Middle frontal gyrus (tissue), 1 donor: ENCODE results near the gene RACGAP1.

Experiments
- DNase-seq: peaks from one replicate; pipeline ENCODE4 v3.0.0-alpha.2; 2015; ENCODE audit warnings: low spot score; ENCODE audit errors: extremely low spot score

RACGAP1 gene

DNA sequence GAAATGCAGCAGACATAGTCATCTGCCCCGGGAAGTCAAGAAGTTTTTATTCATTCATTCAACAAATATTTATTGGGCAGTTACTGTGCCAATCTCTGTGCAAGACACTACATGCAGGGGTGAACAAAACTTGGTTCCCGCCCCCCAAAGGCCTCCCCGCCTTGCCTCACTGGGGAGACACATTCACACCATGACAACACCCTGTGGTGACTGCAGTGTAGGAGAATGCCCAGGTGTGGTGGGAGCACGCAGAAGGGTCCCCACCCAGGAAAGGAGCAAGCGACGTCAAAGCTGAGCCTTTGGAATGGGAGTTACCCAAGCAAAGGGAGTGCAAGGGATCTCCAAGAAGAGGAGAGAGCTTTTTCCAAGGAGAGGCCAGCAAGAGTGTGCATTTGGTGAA is 54.2 kb downstream of the RACGAP1 start:
- no peak for DNase-seq

- no peak for DNase-seq
These were observed 54.6 kb downstream of the RACGAP1 start for GRCh38 chr12:49970658-49971057.

- DNase-seq, result no peak
These were observed 55.5 kb downstream of the RACGAP1 start for GRCh38 chr12:49969651-49970429.

DNA sequence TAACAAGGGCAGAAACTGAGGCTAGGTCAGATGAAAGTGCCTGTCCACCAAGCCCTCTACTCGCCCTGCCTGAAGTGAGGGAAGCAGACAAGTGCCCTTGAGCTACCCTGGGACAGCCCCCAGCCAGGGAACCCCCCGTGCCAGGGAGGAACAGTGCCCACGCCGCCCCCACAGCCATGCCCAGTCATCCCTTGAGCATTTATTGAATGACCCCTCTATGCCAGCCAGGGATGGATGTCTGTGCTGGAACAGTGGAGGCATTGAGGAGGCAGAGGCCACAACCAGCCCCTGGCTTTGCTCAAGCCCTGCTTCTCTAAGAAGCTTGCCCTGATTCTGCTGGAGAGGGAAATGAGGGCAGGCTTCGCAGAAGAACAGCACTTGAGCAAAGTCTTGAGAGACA is 56.3 kb downstream of the RACGAP1 start:
- DNase-seq, result no peak

DNA sequence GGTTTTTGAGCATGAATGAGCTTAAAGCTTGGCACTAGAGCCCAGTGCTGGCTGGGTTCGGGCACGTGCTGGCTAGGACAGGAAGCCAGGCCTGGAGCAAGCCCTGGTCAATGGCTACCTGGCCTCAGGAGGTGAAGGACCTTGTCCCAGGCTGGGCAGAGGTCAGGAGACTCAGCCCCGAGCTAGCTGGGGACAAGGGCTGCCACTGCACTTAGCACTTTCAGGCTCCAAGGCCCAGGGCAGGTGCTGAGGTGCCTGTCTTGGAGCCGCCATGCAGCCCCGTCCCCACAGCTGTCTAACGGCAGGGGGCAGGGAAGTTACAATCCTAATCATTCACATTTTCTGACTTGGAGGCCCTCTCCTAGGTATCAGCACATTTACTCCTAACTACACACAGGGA is 56.8 kb downstream of the RACGAP1 start:
- DNase-seq, result no peak

DNA sequence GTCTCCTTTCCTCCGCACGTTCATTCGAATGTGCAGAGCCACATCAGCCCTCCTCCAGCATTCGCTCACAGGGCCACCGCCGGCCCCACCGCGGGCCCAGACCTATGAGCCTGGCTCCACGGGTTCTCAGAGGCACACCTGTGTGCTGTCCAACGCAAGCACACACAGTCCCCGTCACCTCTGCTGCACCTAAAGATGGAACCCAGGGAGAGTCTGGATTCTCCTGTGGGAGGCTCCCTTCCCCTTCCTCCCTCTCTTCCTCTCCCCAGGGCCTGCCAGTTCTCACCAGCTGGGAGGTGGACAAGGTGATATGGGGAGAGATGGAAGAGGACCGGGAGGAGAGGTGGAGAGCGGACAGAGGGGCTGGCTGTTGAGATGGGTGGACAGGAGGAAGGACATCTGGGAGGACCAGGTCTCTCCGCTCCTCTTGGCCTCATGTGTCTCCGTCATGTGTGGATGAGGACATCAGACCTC is 57.5 kb downstream of the RACGAP1 start:
- DNase-seq, result no peak

GRCh38 chr12:49967042-49967776 is 58.1 kb downstream of the RACGAP1 start:
- DNase-seq, result peak; percentile 84

- DNase-seq, result no peak
These were observed 58.7 kb downstream of the RACGAP1 start for GRCh38 chr12:49966511-49967041.

GRCh38 chr12:49965836-49966235 is 59.5 kb downstream of the RACGAP1 start:
- no peak for DNase-seq

DNA sequence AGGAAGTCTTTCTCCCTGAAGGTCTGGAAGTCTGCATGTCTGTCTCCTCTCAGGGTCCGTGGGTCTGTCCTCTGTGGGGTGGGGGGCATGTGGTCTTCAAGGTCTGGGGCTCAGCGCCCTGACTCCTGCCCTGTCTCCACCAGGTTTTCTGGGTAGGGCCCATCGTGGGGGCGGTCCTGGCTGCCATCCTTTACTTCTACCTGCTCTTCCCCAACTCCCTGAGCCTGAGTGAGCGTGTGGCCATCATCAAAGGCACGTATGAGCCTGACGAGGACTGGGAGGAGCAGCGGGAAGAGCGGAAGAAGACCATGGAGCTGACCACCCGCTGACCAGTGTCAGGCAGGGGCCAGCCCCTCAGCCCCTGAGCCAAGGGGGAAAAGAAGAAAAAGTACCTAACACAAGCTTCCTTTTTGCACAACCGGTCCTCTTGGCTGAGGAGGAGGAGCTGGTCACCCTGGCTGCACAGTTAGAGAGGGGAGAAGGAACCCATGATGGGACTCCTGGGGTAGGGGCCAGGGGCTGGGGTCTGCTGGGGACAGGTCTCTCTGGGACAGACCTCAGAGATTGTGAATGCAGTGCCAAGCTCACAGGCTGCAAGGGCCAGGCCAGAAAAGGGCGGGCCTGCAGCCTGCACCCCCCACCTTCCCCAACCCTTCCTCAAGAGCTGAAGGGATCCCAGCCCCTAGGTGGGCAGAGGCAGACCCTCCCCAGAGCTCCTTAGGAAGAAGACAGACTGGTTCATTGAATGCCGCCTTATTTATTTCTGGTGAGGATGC is 60.3 kb downstream of the RACGAP1 start:
- DNase-seq, result no peak

GRCh38 chr12:49963976-49964815 is 61.1 kb downstream of the RACGAP1 start:
- no peak for DNase-seq

DNA sequence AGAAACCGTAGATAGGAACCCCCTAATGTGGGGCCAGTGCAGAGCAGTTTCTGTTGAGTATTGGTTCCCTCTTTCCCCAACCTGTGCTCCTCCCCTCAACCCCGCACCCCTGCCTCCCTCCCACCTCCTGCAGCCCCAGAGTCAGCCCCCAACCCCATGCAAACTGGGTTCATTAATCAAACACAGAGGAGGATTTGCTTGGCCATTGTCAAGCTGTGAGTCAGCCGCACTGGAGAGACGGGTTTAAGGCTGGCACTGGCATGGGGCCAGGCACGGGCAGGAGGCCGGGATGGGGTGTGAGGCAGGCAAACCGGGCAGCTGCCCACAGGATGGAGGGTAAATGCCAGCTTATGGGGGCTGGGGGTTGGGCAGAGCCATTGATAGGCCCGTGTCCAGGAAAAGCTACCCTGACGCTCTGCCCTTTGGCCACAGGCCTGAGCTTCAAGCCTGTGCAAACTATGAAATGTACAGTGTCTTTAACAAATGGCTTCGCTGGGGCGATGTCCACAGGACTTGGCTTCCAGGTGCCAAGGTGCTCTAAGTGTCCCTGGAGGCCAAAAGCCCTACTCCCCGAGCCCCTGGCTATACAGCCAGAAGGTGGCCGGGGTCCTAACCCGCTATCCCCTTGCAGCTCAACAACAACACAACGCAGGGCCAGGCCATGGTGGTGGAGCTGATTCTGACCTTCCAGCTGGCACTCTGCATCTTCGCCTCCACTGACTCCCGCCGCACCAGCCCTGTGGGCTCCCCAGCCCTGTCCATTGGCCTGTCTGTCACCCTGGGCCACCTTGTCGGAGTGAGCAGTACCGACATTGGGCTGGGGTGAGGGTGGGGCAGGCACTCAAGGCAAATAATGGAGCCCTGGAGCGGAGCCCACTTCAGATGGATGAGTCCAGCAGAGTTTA is 62.2 kb downstream of the RACGAP1 start:
- no peak for DNase-seq

- no peak for DNase-seq
These were observed 63.1 kb downstream of the RACGAP1 start for GRCh38 chr12:49961993-49962764.

DNA sequence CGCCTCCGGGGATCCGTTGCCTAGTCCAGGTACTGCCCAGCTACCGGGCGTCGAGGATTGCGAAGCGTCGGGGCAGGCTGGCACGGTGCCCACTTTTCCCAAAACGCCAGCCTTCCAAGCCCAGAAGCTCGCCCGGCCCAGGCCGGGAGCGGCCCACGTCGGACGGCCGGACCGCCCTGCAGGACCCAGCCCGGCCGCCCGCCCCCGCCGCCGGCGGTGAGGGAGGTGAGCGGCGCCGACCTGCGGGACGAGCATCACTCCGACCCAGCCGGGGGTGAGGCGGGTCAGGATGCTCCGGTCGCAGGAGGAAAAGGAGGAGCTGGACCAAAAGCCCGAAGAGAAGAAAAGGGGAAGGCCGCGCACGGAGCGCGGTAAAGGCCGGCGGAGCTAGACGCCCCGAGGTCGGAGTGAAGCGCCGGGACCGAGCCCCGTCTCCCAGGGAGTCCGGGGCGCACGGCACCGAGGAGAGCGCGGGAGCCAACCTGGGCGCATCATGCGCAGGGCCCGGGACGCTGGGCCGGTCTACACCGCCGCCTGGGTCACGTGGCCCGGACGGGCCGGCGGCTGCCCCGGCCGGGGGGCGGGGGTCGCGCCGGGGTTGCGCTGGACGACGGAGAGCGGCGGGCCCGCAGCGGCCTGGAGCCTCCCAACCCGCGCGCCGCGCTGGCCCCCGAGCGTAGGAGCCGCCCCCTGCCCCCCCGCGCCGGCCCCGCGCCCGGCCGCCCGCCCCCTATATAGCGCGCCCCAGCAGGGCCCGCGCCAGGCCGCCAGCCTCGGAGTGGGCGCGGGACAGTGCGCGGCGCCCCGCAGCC is 64.0 kb downstream of the RACGAP1 start, which contains the start of gene AQP5:
TSS of gene AQP5 (plus strand) at position 762 of the 812 bp plus-strand sequence. CDS start 146 bp downstream, outside the sequence.
- no peak for DNase-seq

GRCh38 chr12:49960474-49961110 is 64.7 kb downstream of the RACGAP1 start:
- DNase-seq, result no peak

DNA sequence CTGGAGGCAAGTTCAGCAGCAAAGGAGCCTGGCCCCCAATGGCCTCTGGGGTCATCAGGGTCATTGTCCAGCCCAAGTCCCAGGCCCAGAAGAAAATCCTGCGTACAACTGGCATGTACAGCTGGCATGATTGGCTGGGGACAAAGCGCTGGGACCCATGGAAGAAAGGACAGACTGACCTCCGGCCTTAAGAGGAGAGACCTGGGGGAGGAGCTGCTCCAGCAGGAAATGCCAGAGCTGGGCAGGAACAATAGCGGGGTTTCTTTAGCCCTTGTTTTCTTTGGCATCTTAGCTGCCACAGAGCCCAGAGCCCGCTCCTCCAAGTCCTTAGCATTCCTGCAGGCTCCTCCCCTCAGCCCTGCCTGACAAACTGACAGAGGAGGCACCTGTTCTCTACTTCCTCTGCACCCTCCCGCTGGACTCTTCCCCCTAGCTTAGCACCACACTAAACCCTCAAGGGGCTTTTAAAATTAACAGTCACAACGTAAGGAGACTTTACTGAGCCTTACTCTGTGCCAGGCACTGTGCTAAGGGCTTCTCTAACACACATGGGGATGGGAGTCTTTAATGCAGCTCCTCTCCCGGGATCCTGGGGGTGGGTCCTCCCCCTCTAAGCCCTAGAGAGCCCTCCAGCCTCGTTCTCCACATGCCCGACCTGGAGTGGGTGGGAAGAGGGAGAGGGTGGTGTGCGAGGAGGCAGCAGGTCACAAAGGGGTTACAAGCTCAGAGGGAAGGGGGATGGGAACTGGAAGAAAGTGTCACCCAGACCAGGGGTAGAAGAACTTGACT is 65.4 kb downstream of the RACGAP1 start:
- no peak for DNase-seq

GRCh38 chr12:49957570-49957967 is 67.7 kb downstream of the RACGAP1 start:
- DNase-seq, result no peak
